ENCODE results near the gene ARMC6.

DNA sequence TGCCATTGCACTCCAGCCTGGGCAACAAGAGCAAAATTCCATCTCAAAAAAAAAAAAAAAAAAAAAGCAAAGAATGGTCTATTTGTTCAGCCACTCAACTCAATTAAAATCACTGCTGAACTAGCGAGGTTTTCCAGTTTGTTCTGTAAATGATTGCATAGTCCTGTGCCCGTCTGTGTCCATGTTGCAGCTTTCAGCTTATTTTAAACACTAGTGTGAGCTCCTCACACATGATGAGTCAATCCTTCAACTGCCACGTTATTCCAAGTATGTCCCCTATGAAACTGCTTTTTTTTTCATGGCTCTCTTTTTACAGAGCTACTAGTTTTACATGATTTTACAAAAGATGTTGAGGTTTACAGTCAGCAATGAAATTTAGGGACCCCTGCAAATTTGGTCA, 12.3 kb upstream of the ARMC6 start:
- TF ChIP-seq CTCF (IDR thresholded peaks at IDR 0.05; ENCODE audit: insufficient read depth, low read length, poor library complexity, severe bottlenecking) (no peak), EZH2phosphoT487 (conservative IDR thresholded peaks at IDR 0.05; ENCODE audit: low read length) (no peak)

Data from SU-DHL-6 (cell line).